GM12864 (cell line): Measurements from ENCODE around the gene TBX10.
"Not testable (repeated sequence)": the region's sequence is repeated elsewhere in the genome, so short reads cannot be mapped to it uniquely, and the experiment has no call there.

ENCODE experiments used
- DNase-seq: peaks from one replicate; pipeline ENCODE4 v3.0.0-alpha.2; 2011; ENCODE audit warnings: low read depth
- H3K4me3 ChIP-seq: 2 replicates; pipeline ENCODE4 v1.5.1; 2011; ENCODE audit warnings: mild to moderate bottlenecking, low read depth, low read length, control low read depth
- CTCF ChIP-seq: IDR thresholded peaks from 2 replicates; pipeline ENCODE4 v1.5.1; 2011; ENCODE audit warnings: low read depth, mild to moderate bottlenecking, moderate library complexity, low read length, control low read depth, inconsistent platforms; ENCODE audit errors: missing control alignments

Gene TBX10

GRCh38 chr11:67663532-67664212 is 24.1 kb upstream of the TBX10 start:
- H3K4me3 ChIP-seq = no peak overlapping the region
- TF ChIP-seq CTCF = no peak
- no peak for DNase-seq

GRCh38 chr11:67662835-67663531 is 23.4 kb upstream of the TBX10 start:
- no peak overlapping the region for H3K4me3 ChIP-seq
- DNase-seq = no peak
- TF ChIP-seq CTCF = no peak

- no peak overlapping the region for H3K4me3 ChIP-seq
- no peak for TF ChIP-seq CTCF
- DNase-seq = no peak
Measured at GRCh38 chr11:67662142-67662834, 22.7 kb upstream of the TBX10 start.

GRCh38 chr11:67660752-67661151 is 21.2 kb upstream of the TBX10 start:
- H3K4me3 ChIP-seq, DNase-seq: not testable (repeated sequence)

- H3K4me3 ChIP-seq, DNase-seq: not testable (repeated sequence)
Measured at GRCh38 chr11:67659651-67660165, 20.1 kb upstream of the TBX10 start.

- DNase-seq = no peak
- no peak overlapping the region for H3K4me3 ChIP-seq
- TF ChIP-seq CTCF = no peak
Measured at GRCh38 chr11:67657300-67657699, 17.7 kb upstream of the TBX10 start.

GRCh38 chr11:67656278-67656922 is 16.8 kb upstream of the TBX10 start:
- no peak for TF ChIP-seq CTCF
- no peak for DNase-seq
- H3K4me3 ChIP-seq = no peak overlapping the region
